OCI-LY1 (cell line): ENCODE measurements around the gene EEFSEC.

ENCODE experiments used
- CTCF ChIP-seq: fragments of 200-600 bp; sonication (generic), shearing (Covaris generic); IDR thresholded peaks from 2 replicates; pipeline ENCODE4 v1.5.1; 2017; ENCODE audit warnings: mild to moderate bottlenecking, antibody characterized with exemption, low read length, moderate library complexity, mixed read lengths
- EZH2 ChIP-seq: fragments of 200-600 bp; sonication (generic), shearing (Covaris generic); IDR thresholded peaks from 2 replicates; pipeline ENCODE4 v1.8.0; 2017; ENCODE audit warnings: borderline replicate concordance, mixed run types, mild to moderate bottlenecking, antibody characterized with exemption, low read length, moderate library complexity, mixed read lengths

GRCh38 chr3:128420720-128421438 lies 267.6 kb downstream of the EEFSEC start:
- no peak for TF ChIP-seq CTCF
- no peak for TF ChIP-seq EZH2
